Measurements from ENCODE around the gene UGT2A2. TPM values are rescaled to one million over a fixed set of nuclear protein-coding genes. Genes with fewer than 3 reads are reported as not detected.

The UGT2A2 gene
- not detected in 2 replicates for total RNA-seq

DNA sequence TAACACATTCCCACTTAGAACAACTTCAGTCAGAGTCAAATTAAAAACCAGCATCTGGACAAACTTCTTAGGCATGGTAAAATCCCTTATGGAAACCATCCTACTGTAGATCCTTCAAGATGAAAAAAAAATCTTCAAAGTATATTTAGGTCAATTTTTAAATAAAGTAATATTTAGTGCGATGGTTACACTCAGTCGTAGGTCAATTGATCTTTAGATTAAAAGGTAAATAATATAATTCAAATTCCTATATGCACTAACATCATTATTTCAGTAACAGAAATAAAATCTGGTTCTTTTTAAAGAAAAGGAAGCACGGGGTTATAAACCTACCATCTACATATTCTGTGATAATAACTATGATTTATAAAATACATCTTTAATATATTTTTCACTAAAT, at the start of gene UGT2A2:
UGT2A2 (minus strand) TSS at position 101 of the 400 bp plus-strand sequence; CDS start at position 99, 2 bp downstream.

DNA sequence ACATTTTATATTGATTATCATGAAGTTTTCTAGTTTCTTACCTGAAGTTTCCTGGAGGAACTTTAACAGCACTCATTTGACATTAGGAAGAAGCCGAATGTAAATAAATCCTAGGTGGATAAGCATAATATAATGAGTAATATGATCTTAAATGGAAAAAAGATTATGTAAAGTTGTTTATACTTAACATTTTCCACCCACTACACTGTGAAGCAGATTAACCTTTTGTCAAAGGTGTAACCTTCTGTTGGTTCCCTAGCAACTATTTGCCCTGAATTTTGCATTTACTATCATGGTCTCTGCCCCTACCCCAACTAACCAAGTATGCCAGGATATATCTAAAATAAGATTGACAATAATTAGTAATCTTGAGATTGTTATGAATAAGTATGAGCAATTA, 13.7 kb upstream of the UGT2A2 start, which contains the start of gene UGT2A1:
UGT2A1 (minus strand) TSS at position 101 of the 400 bp plus-strand sequence. CDS start 5,603 bp downstream, outside the sequence.

Other genes starting within 250 kb of the UGT2A2 start
- gene UGT2B4, start 143.7 kb downstream of the UGT2A2 start, total RNA-seq: not detected in 2 replicates
- not detected in 2 replicates for gene UGT2A1, start 13.6 kb upstream of the UGT2A2 start, total RNA-seq
- 0.05 and 0.28 TPM in 2 replicates for gene SULT1B1, start 121.0 kb upstream of the UGT2A2 start, total RNA-seq
- gene SULT1E1, start 220.5 kb upstream of the UGT2A2 start, total RNA-seq: 0.51 and 2.8 TPM in 2 replicates

Data from airway epithelial cell (primary cell).